Panc1 (cell line): ENCODE measurements around the gene PHF23.

Experiments
- CTCF ChIP-seq: fragments of 450-650 bp; IDR thresholded peaks from 2 replicates; pipeline ENCODE4 v1.5.1; 2017; ENCODE audit warnings: mild to moderate bottlenecking
- POLR2AphosphoS5 ChIP-seq: IDR thresholded peaks from 2 replicates; pipeline ENCODE4 v1.6.1; 2012; ENCODE audit warnings: mild to moderate bottlenecking, low read depth, low read length, moderate library complexity
- TCF7L2 ChIP-seq: IDR thresholded peaks from 2 replicates; pipeline ENCODE4 v1.6.1; 2011; ENCODE audit warnings: mild to moderate bottlenecking, low read depth, low read length, inconsistent platforms

- TF ChIP-seq CTCF (no peak), TCF7L2 (no peak), POLR2AphosphoS5 (no peak)
Measured at GRCh38 chr17:7195971-7196370, 43.3 kb downstream of the PHF23 start.
